CD4-positive, alpha-beta T cell treated with Interleukin-15 for 4 hours (primary cell): ENCODE results near the gene STRN3.
"Not testable (repeated sequence)": the region's sequence is repeated elsewhere in the genome, so short reads cannot be mapped to it uniquely, and the experiment has no call there.

Source experiments
- DNase-seq: peaks from one replicate; pipeline ENCODE4 v3.0.0-alpha.2; 2020; ENCODE audit warnings: low spot score

The STRN3 gene

GRCh38 chr14:31026077-31026449, at the start of gene STRN3:
STRN3 (minus strand) TSS chr14:31026379; CDS start chr14:31026185, 194 bp downstream.
- DNase-seq, result no peak

GRCh38 chr14:31075144-31075543, 49.0 kb upstream of the STRN3 start:
- DNase-seq, result no peak

GRCh38 chr14:31071151-31071550, 45.0 kb upstream of the STRN3 start:
- DNase-seq, result no peak

- no peak for DNase-seq
These were observed 44.3 kb upstream of the STRN3 start for GRCh38 chr14:31070431-31070830.

GRCh38 chr14:31069343-31069742, 43.2 kb upstream of the STRN3 start:
- DNase-seq, result no peak

GRCh38 chr14:31068235-31068634, 42.1 kb upstream of the STRN3 start:
- DNase-seq, result no peak

GRCh38 chr14:31062908-31063307, 36.7 kb upstream of the STRN3 start:
- DNase-seq, result not testable (repeated sequence)

GRCh38 chr14:31060253-31060875, 34.2 kb upstream of the STRN3 start:
- DNase-seq, result no peak

- no peak for DNase-seq
These were observed 33.2 kb upstream of the STRN3 start for GRCh38 chr14:31059152-31059924.

GRCh38 chr14:31057701-31058364, 31.7 kb upstream of the STRN3 start:
- no peak for DNase-seq

- DNase-seq, result no peak
These were observed 30.9 kb upstream of the STRN3 start for GRCh38 chr14:31057035-31057434.

- DNase-seq, result not testable (repeated sequence)
These were observed 26.9 kb upstream of the STRN3 start for GRCh38 chr14:31052905-31053586.

GRCh38 chr14:31051511-31051910, 25.3 kb upstream of the STRN3 start:
- DNase-seq, result no peak

- no peak for DNase-seq
These were observed 24.8 kb upstream of the STRN3 start for GRCh38 chr14:31051023-31051422.

GRCh38 chr14:31047503-31047902, 21.3 kb upstream of the STRN3 start:
- DNase-seq, result no peak

GRCh38 chr14:31045501-31046080, 19.4 kb upstream of the STRN3 start:
- DNase-seq, result no peak

GRCh38 chr14:31043379-31043778, 17.2 kb upstream of the STRN3 start:
- DNase-seq, result no peak

GRCh38 chr14:31042893-31043292, 16.7 kb upstream of the STRN3 start:
- not testable (repeated sequence) for DNase-seq

- DNase-seq, result no peak
These were observed 16.1 kb upstream of the STRN3 start for GRCh38 chr14:31042300-31042699.

- DNase-seq, result no peak
These were observed 12.5 kb upstream of the STRN3 start for GRCh38 chr14:31038521-31039166.

GRCh38 chr14:31037709-31038221, 11.6 kb upstream of the STRN3 start:
- DNase-seq, result no peak
